Activated naive CD4-positive, alpha-beta T cell treated with anti-CD3 and anti-CD28 coated beads, Interleukin-2, amount 50 U/mL, for 16 hours (primary cell): ENCODE data around the gene PWWP2A.
"Not testable (repeated sequence)": the region's sequence is repeated elsewhere in the genome, so short reads cannot be mapped to it uniquely, and the experiment has no call there.

Experiments
- DNase-seq: peaks from one replicate; pipeline ENCODE4 v3.0.0-alpha.2; 2020

PWWP2A gene

GRCh38 chr5:160075073-160075472, 44.2 kb downstream of the PWWP2A start:
- DNase-seq = no peak

GRCh38 chr5:160071916-160072315, 47.3 kb downstream of the PWWP2A start:
- DNase-seq = no peak

GRCh38 chr5:160071516-160071915, 47.7 kb downstream of the PWWP2A start:
- DNase-seq = no peak

- not testable (repeated sequence) for DNase-seq
Observed at GRCh38 chr5:160069120-160069519, 50.1 kb downstream of the PWWP2A start.

GRCh38 chr5:160064995-160065614, 54.1 kb downstream of the PWWP2A start:
- DNase-seq = no peak

GRCh38 chr5:160064417-160064810, 54.8 kb downstream of the PWWP2A start:
- no peak for DNase-seq

- no peak for DNase-seq
Observed at GRCh38 chr5:160061770-160062169, 57.5 kb downstream of the PWWP2A start.

GRCh38 chr5:160060001-160060400, 59.2 kb downstream of the PWWP2A start:
- no peak for DNase-seq

GRCh38 chr5:160057256-160057655, 62.0 kb downstream of the PWWP2A start:
- DNase-seq = no peak

GRCh38 chr5:160054831-160055230, 64.4 kb downstream of the PWWP2A start:
- no peak for DNase-seq

GRCh38 chr5:160054047-160054446, 65.2 kb downstream of the PWWP2A start:
- DNase-seq = no peak

- no peak for DNase-seq
Observed at GRCh38 chr5:160049099-160049498, 70.2 kb downstream of the PWWP2A start.

- no peak for DNase-seq
Observed at GRCh38 chr5:160048131-160048530, 71.1 kb downstream of the PWWP2A start.

- DNase-seq = no peak
Observed at GRCh38 chr5:160047423-160047822, 71.8 kb downstream of the PWWP2A start.

GRCh38 chr5:160044967-160045366, 74.3 kb downstream of the PWWP2A start:
- no peak for DNase-seq

- DNase-seq = no peak
Observed at GRCh38 chr5:160044391-160044804, 74.9 kb downstream of the PWWP2A start.

GRCh38 chr5:160042671-160043070, 76.6 kb downstream of the PWWP2A start:
- DNase-seq = no peak
